Limb (tissue), 2 donors: ENCODE measurements around the gene DOCK1.

ENCODE experiments used
- DNase-seq, 2 donors: peaks; one replicate each; pipeline ENCODE4 v3.0.0-alpha.2; 2016; ENCODE audit errors: extremely low spot score in 2 of 2

The DOCK1 gene

GRCh38 chr10:127344346-127344745 is 439.1 kb downstream of the DOCK1 start:
- DNase-seq: no peak

GRCh38 chr10:127345231-127345965 is 440.2 kb downstream of the DOCK1 start:
- DNase-seq: no peak

GRCh38 chr10:127346604-127347003 is 441.4 kb downstream of the DOCK1 start:
- no peak for DNase-seq

GRCh38 chr10:127347202-127347959 is 442.2 kb downstream of the DOCK1 start:
- DNase-seq: no peak

GRCh38 chr10:127349737-127350136 is 444.5 kb downstream of the DOCK1 start:
- no peak for DNase-seq

GRCh38 chr10:127351542-127351941 is 446.3 kb downstream of the DOCK1 start:
- no peak for DNase-seq

- no peak for DNase-seq
These were observed 448.3 kb downstream of the DOCK1 start for GRCh38 chr10:127353544-127353943.

- DNase-seq: no peak
These were observed 449.0 kb downstream of the DOCK1 start for GRCh38 chr10:127354255-127354654.

GRCh38 chr10:127354992-127355391 is 449.8 kb downstream of the DOCK1 start:
- no peak for DNase-seq

GRCh38 chr10:127356360-127356759 is 451.1 kb downstream of the DOCK1 start:
- DNase-seq: no peak

GRCh38 chr10:127357265-127357664 is 452.0 kb downstream of the DOCK1 start:
- no peak for DNase-seq

GRCh38 chr10:127358337-127358736 is 453.1 kb downstream of the DOCK1 start:
- DNase-seq: no peak

GRCh38 chr10:127364034-127364433 is 458.8 kb downstream of the DOCK1 start:
- DNase-seq: no peak

GRCh38 chr10:127368101-127368500 is 462.9 kb downstream of the DOCK1 start:
- no peak for DNase-seq

- DNase-seq: no peak
These were observed 463.7 kb downstream of the DOCK1 start for GRCh38 chr10:127368929-127369328.

- DNase-seq: no peak
These were observed 465.4 kb downstream of the DOCK1 start for GRCh38 chr10:127370601-127371000.

GRCh38 chr10:127372361-127372760 is 467.1 kb downstream of the DOCK1 start:
- no peak for DNase-seq

GRCh38 chr10:127374074-127374680 is 468.9 kb downstream of the DOCK1 start:
- DNase-seq: no peak

GRCh38 chr10:127374901-127375300 is 469.7 kb downstream of the DOCK1 start:
- no peak for DNase-seq

GRCh38 chr10:127375461-127375860 is 470.2 kb downstream of the DOCK1 start:
- DNase-seq: no peak

- no peak for DNase-seq
These were observed 470.8 kb downstream of the DOCK1 start for GRCh38 chr10:127376071-127376470.

- no peak for DNase-seq
These were observed 473.4 kb downstream of the DOCK1 start for GRCh38 chr10:127378628-127379027.

GRCh38 chr10:127384532-127384931 is 479.3 kb downstream of the DOCK1 start:
- DNase-seq: no peak
